ENCODE data around the gene PXYLP1.
A peak's percentile ranks its signal among the peaks of the same experiment; 100 is the strongest.

PXYLP1 gene

DNA sequence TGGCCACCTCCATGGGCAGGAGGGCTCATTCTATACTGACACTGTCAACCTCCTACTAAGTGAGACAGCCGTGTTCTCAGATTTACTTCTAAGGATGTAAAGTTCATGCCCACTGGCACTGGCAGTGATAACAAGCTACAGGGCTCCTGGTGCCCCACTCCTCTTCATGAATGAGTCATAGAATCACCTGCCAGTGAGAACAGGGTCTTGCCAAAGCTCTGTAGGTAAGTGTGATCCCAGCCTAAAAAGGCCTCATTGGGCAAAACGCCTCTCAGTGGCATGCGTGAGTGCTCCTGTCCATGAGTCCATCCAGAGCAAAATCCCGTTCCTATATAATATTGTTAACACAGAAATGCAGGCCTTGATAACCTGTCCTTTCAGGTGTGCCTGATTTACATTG lies 17.4 kb downstream of the PXYLP1 start:
- DNase-seq, result no peak

DNA sequence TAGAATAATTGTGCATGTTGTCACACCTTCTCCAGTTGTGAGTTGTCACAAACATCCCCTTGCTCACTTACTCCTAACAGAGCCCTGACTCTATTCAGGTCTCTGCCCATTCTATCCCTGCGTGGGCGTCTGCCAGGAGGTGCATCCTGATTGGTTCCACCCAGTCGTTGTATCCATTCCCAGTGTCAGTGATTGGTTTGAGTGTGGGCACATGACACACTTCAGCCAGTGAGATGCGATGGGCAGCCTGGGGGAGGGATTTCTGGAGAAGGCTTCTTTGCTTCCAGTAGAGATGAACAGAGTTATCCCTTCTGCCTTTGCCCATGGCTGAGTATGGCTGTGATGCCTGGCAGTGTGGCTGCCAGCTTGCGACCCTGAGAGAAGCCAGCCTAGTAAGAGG lies 18.7 kb downstream of the PXYLP1 start:
- DNase-seq, result no peak

DNA sequence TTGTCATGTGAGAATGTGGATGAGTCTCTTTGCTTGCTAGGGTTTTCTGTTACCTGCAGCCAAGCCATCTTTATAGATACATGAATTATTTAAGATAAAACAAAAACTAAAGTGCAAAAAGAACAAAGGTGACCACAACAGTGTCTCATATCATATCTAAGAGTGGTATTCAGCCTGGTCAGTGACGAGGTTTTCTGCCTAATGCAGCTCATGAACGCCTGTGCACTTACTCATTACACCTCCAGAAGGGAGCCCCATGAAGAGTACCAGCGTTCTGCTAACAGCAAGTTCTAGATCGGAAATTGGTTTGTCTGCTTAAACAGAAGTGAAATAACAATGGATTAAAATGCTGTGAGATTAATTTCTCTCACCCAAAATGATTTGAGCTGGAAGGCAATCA lies 19.2 kb downstream of the PXYLP1 start:
- no peak for DNase-seq

DNA sequence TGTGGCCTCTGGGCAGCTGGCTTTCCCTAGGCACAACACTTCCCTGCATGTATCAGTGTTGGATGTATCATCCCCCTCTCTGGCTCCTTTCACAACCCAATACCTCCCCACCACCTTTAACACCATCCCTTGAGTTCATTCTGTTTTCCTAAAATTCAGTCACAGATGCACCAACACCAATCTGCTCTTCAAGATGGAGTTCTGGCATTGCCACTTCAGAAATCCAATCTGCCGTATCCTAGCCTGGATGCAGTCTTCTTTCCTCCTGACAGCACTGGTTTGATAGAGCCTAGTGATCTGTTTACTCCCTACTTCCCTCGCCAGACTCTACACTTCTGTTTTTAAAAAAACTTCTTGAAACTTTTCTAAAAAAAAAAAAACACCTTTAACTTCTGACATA lies 21.7 kb downstream of the PXYLP1 start:
- DNase-seq, result no peak

DNA sequence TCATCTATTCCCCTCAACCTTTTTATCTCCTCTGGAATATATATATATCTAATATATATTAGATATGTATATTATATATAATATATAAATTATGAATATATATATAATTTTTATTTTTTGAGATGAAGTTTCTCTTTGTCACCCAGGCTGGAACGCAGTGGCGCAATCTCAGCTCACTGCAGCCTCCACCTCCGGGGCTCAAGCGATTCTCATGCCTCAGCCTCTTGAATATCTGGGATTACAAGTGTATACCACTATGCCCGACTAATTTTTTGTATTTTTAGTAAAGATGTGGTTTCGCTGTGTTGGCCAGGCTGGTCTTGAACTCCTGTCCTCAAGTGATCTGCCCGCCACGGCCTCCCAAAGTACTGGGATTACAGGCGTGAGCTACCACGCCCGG lies 22.2 kb downstream of the PXYLP1 start:
- DNase-seq, result no peak

DNA sequence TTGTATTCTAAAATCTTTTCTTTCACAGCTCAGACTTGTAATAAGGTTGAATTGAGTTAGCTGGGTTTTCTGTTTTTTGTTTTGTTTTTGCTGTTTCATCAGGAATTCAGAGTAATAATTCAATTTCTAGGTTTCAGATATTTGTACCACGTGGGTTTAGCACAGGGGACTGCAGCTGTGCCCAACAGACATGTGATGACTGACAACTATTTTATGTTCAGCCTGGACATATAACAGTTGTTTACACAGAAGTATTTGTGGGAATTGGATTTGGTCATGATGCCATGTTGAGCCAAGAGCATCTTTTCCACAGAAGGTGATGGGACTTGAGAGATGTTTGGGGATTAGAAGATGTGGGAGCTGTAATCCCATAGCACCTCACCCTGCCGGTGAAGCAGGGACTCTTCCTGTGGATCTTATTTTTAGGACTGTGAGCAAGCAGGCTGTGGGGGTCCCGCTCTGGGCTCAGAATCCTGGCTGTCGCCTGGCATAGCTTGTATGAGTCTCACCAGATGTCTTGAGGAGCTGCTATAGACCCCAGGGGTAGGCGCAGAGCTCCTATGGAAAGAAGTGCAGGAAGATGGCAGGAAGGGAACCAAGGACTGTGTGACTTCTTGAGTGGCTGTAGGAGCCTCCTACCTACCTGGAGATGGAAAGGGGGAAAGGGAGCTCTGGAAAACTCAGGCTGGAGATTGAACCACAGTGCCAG lies 23.7 kb downstream of the PXYLP1 start:
- no peak for DNase-seq

DNA sequence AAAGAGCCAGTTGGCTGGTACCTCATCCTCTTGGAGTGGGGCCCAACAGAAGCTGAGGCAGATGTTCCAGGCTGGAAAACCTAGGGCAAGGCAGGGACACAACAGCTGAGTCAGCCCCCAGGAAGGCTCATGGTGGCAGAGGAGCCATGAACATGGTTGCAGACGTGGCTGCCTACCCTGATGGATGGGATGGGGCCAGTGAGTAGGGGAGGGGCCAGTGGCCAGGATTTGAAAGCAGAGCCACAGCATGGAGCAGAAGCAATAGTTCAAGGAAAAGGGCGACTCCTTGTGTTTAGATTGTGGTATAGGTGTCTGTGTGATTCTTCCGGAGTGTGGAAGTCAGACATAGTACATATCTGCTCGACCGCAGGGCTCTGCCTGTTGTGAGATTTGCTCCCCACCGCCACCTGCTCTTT lies 24.2 kb downstream of the PXYLP1 start:
- DNase-seq, result no peak

DNA sequence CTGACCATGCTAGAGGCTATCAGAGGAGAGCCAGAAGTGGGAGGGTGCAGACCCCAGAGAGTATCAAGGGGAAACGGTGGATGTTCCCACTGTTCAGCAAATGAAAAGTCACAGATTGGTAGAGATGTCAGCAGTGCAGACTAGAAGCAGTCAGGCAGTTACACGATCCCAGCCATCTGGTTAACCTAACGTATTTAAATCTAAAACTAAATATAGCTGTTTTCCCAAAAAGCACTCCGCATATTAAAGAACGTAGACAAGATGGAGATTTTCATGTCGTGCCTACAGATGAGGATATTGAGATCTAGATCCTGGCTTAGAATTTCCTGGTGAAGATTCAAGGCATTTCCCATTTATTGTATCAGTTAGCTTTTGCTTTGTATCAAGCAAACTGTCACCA lies 25.2 kb downstream of the PXYLP1 start:
- DNase-seq, result no peak

DNA sequence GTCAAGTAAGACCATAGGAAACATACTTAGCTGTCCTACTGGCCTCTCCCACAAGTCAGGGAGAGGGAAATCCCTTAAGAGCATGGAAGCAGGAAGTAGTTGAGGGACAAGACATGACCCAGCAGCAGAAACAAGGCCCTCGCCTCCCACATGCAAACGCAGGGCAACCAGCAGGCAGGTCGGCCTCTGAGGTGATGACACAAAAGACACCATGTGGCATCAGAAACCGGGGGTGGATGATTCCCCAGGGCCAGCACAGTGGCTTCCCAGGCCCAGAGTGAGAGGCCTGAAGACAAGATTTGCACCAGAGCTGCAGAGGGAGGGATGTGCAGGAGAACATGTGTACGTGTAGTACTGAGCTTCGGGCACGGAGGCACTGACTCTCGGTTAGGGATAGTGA lies 26.3 kb downstream of the PXYLP1 start:
- no peak for DNase-seq

DNA sequence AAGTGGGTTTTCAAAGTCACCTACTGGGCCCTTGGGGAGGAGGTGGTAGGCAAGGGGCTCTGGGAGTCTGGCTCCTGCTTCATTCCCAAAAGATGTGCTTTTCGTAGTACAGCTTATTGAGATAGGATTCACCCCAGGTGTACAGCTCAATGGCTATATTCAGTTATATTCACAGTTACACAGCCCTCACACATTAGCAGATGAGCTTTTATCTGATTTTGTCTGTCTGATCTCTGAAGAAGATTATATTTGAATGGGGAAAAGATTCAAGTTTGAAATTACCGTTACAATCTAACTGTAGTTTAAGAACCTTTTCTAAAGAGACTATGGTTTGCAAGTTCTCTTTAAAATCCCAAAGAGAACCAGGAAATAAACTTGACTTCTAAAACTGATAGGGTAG lies 27.3 kb downstream of the PXYLP1 start:
- no peak for DNase-seq

DNA sequence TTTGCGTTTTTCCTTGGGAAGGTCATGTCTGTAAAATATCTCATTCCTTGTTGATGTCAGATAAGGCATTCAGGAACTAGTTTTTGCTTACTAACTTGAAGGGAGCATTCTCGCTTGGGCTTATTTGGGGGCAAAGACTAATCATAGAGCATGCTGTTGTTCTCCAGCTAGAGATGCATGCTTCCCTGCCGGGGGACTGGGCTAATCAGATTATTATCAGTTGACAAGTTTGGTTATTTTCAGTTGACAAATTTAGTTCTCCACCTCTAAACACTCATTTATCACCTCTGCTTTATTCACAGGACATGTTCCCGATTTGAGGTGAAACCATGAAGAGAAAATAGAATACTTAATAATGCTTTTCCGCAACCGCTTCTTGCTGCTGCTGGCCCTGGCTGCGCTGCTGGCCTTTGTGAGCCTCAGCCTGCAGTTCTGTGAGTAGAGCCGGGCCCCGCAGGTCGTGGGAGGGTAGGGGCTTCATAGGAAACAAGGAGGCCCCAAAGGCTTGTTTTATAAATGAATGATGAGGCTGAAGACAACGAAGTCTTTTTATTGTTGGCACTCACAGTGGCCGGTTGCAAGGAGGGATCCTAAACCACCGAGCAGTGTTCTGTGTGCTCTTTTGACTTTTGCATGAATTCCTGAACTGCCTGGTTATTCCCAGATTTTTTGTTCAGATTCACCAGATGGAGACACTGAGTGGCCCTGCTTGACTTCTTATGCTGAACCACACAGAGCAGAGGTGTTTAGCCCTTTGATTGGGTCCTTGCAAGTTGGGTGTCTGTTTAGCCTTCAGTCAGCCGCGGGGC lies 28.4 kb downstream of the PXYLP1 start:
- no peak for DNase-seq

DNA sequence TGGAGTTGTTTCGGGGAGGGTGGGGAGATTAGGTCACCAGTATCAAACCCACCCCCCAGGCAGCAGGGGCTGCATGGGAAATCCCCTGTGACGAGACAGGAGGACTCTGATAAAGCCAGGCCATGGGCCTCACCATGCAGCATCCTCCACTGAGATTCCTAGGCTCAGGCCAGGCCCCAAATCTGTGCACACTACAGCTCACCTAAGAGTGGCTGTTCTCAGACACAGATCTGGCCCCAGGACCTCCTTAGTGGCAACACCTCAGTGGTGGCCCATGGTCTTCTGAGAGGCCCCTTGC lies 29.0 kb downstream of the PXYLP1 start:
- DNase-seq, result no peak

DNA sequence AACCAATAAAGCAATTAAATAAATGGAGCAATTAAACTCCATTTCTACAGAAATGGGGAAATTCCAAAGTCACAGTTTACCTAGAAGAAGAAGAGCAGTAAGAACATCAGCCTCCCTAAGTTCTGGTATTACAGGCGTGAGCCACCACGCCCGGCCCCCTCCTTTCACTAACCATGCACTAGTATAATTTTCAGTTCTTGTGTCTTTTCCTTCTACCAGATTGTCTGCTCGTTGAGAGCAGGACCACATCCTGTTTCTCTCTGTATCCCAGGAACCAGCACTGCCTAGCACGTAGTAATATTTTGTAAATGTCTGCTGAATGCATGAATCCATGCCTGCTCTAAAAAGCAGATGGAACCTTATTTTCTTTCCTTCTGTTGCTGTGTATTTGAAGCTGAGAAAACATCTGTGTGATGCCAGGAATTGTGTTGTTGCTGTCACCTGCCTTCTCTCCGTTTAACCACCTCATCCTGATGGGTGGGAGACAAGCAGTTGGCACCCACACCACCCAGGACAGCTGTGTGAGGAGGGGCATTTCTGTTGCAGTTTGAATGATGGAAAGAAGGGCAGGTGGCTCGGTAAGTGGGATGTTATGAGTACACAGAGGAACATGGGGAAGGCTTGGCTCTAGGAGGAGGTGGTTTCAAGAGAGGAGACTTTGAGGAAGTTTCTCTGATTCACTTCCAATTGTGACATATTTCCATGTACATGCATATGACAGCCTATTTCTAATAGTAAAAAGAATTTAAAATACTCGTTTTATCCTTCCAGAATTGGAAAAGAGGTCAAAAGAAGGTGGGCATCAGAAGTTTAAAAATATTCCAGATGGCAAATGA lies 30.1 kb downstream of the PXYLP1 start:
- DNase-seq, result peak in 1 of 51 donors; percentile 43

DNA sequence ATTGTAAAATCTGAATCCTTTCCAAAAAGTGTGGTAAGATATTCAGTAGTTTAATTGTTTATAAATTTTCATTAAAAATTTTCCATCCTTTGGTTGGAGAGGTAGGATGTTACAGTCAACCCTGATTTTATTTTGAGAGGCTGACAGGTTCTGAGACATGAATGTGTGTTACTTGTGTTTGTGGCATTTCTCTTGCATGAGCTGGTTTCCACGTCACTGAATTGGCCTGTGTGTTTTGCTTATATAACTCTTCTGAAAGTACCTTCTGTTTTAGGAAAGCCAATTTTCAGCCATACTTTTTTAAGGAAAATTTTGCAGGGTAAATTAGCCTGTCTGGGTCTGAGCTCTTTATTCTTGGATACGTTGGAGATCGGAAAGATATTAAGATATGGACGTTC lies 30.7 kb downstream of the PXYLP1 start:
- no peak for DNase-seq

DNA sequence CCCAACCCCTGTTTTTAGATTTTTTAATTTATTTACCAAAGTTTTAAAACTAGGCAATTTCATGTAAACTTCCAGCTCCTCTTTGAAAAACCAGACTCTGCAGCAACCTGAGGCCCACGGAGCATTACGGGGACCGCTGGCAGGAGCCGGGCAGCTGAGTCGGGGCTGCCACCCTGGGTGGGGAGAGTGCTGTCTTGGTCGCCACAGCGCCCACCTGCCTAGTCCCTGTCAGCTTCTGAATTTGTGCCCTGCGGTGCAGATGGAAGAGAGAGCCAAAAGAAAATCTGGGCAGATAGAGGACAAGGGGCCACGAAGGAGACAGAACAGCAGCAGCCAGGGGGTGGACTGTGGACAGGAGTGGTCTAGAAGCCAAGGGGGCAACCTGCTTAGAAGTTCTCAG lies 34.6 kb downstream of the PXYLP1 start:
- no peak for DNase-seq

DNA sequence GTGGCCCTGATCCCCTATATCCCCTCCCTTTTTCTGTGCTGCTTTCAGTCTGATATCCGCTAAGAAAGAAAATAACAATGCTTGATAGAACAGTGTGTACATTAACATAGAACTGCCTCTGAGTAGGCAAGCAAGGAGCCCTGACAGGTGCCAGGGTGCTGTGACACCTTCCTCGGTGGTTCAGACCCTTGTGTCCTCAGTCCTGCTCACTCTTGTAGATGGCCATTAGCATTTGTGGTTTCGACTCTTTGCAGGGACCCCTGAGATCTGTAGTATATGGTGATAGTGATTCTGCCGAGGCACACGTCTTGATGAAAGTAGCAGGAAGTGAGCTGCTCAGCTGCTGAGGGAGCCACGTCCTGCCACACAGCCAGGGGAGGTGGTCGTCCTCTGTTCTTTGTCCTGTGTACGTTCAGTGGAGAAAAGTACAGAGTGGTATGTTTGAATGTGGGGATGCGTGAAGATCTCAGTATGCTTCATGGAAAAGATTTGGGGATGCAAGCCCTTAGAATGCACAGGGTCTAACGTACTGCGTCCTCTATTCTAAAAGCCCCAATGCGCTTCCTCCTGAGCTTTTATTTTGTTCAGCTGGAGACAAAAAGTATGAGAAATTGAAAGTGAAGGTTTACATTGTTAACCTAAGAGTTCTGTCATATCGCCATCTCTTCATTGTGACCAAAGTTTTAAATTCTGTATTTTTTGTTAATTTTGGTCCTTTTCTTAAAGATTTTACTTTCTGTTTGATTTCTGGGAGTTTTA lies 35.4 kb downstream of the PXYLP1 start:
- no peak for DNase-seq

DNA sequence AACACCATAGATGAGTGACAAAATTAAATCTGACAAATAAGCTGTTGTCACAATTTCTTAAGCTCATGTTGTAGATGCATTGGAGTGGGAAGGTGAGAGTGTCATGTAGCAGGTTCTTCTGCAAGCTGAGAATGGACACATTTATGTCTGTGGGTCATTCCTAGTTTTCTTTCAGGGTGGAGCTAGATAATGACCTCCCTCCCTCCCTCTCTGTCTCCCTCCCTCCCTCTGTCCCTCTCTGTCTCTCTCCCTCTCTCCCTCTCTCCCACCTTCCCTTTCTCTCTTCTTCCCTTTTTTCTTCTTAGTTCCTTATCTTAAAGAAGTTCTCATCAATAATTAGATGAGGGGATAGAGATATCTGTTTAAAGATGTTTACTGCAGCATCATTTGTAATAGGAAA lies 36.0 kb downstream of the PXYLP1 start:
- DNase-seq, result no peak

DNA sequence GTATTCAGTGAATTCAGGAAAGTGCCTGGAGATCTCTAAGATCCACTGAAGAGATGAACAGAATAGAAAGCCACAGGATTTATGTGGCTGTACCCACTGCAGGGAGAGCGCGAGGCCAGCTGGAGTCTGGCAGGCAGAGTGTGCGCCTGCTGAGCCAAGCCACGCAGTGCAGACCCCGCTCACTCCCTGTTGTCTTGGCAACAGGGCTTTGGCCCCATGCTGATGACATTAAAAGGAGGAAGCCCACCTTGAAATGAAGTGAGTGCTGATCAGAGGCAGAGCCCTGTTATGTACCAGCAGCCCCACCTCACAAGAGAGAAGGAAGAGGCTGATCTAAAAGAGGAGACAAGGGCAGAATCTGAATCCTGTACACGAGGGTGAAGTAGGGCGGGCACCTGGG lies 36.7 kb downstream of the PXYLP1 start:
- no peak for DNase-seq

DNA sequence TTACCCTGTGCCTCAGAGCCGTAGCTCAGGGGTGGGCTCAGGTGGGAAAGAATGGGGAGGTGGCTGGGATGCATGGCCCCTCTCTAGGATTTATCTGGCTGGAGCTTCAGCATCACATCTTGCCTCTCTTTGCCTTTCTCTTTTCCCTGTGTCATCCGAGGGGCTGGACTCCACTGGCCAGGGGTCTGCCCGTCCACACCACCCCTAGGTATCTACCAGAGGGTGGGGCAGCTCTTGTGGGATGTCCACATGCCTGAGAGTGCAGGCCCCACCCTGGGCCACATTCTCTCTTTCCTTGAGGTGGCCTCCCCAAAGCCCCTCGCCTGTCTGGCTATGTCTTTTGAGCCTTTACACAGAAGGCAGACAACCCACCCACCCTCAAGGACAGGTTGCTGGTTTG lies 37.2 kb downstream of the PXYLP1 start:
- DNase-seq, result no peak

DNA sequence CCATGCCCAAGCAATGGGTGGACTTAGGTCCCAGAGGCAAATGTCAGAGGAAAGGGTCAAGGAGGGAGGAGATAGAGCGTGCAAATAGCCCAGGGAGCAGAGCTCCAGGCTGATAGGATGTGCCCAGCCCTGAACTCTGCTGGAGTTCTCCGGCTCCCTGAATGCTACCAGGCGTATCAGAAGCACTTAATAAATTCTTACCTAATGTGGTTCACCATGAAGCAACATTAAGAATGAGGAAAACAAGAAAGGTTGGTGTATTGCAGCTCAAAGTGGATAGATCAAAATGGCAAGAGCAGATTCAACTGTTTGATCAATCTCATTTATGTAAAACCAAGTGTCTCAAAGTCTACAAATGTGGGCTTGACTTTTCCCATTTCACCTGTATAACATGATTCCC lies 38.3 kb downstream of the PXYLP1 start:
- no peak for DNase-seq

DNA sequence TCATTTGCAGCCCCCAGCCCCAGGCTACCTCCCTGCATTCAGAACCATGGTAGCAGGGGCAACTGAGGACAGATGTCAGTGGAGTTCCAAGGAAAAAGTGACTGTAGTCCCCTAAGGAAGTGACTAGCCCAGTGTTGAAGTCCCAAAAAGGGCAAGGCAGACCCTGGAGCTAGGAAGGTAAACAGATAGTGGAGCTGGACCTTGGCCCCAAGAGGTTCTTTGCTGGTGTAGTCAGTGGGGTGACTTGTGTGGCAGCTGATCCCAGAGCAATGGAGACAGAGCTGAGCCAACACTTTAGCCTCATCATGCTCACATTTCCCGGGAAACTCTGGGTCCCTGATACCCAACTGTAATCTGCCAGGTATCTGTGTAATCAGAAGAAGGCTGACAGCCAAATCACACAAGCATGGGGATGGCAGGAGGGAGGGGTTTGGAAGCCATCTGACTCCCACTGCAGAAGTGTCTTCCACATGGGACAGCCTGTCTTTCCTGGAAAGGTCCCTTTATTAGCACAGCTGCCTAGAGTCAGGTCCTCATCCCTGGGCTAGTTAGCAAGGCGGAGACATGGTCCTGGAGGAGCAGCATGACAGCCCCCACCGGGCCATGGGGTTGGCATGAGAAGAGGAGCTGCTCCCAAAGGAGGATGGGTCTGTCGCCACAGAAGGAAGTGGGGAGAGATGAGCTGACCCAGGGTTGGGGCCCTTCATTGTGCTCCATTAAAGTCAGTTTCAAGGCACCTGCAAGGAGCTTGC lies 39.8 kb downstream of the PXYLP1 start:
- no peak for DNase-seq
